HG02870 (cell line): ENCODE results near the gene AUTS2.

Experiments
- ATAC-seq: cut with Tn5 transposase; IDR thresholded peaks from one replicate; pipeline ENCODE4 v1.9.1; 2021; ENCODE audit warnings: mild to moderate bottlenecking, moderate library complexity; ENCODE audit not compliant: unreplicated experiment

Gene AUTS2

DNA sequence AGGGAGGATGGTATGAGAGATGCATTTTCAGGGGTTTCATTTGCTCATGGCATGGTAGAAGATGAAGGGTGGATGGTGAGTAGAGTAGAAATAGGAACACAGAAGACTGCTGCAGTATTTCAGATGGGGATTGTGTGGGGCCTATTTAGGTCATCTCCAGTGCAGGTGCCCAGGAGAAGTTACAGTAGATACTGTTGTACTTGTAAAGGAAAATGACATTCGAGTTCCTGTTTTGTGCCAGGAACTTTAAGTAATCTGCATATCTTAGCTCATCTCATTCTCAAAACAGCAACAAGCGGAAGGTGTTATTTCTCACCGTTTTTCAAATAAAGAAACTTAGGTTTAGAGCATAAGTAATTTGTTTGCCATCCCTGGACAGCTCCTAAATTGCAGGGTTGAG is 156.2 kb downstream of the AUTS2 start:
- no peak for ATAC-seq

DNA sequence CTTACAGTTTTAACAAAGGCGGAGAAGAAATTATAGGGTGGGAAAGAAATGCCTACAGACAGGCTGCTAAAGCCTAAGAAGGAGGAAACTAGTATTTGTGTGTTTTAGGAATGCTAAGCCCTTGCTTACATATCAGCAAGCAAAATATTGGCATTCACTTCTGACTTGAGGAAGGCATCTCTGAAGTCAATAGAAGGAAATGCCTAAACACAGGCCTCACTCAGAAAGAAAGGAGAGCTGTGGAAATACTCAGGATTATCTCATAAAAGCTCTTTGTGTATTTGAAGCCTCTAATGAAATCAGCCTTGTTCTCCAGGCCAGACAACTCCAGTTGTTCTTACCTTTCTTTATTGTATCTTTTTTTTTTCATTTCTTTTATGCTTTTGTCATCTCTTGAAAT is 158.0 kb downstream of the AUTS2 start:
- ATAC-seq, result no peak

DNA sequence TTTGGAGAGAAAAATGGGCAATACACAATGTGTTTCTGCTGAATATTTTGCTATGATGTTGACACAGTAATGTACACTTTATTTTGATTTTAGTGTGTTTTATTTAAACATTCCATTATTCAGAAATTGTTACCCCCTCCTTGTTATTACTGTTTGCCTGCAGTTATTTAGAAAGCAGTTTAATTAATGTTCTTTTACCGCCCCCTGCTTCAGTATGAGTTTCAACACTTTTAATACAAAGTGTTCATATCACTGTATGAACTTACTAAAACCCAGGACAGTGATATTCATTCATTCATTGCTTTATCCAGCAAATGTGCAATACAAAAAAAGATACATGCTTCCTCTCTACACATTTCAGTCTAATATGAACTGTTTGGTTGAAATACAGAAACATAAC is 159.3 kb downstream of the AUTS2 start:
- no peak for ATAC-seq

DNA sequence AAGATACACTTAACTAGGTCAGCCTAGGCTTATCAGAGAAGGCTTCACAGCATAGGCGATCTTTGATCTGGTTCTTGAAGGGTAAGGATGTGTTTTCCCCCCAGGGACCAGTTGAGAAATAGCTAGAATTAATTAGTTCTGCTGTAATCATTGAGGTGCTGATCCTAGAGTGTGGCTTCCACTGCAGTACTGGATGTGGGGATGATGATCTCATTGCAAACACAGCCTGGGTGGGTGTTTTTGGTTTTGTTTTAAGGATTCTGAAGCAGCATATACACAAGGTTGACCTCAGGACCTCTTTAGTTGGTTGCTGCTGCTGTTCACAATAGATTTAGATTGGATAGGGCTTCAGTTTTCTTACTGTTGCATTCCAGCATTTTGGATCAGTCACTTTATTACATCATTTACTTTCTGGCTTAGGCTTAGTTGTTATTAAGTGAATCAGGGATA is 159.7 kb downstream of the AUTS2 start:
- no peak for ATAC-seq

DNA sequence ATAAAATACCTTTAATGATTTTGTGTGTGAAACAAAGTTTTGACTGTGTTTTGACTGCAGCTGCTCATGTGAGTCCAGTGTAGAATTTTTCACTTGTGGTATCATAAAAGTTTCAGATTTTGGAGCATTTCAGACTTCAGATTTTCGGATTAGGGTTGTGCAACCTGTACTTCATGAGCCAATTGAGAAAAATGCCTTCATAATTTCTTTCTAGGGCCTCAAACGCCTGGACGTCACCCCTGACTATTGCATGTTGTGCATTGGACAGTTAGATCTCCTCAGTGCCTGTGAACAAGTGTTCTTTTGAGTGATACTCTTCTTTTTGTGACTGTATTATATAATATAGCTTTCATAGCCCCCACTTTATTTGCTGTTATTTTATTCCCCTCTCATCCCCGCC is 161.1 kb downstream of the AUTS2 start:
- no peak for ATAC-seq

DNA sequence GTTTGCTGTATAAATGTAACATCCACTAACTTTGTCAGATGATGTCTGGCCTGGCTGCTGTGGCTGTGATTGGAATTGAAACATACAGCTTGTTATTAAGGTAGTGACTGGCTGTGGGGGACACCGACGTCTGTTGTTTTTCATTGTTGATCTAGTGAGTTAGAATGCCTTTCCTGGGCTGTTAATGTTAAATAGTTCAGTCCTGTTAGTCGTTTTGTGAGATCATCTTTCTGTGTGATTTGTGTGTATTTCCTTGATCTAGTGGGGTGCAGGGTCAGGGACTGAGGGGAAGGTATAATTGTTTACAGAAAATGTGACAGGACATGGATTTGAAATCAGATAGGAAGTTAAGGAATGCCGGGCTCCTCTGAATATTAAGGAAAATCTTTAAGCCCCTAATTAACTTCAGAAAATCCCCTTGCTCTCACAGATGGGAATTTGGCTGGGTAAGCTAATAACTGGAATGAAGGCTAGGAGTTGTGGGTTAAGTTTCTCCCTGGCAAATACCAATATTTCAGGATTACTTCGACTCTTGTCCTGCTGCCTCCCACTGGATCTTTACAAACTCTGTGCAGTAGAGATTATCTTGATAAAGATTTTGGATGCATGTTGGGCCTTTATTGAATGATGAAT is 163.1 kb downstream of the AUTS2 start:
- ATAC-seq, result no peak

DNA sequence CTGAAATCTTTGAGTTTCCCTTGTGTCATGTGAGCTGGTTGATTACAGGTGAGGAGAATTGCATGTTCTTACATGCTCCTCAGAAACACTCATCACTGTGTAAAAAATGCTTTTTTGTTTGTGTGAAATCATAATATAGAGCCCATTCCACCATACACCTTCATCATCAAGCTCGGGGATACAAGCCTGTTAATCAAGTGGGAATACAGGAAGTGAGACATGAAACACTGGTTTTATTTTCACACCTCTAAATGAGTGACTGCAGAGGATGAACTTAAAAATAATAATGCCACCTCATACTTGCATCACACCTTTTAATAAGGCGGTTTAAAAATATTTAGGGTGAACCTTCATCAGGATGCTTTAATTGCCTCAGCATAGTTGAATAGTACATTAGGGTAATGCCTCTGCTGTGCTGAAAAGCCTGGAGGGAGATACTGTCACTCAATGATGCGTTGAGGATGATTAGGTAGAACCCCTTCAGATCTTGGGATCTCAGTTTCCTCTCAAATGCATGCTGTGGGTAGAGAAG is 164.6 kb downstream of the AUTS2 start:
- ATAC-seq, result no peak

DNA sequence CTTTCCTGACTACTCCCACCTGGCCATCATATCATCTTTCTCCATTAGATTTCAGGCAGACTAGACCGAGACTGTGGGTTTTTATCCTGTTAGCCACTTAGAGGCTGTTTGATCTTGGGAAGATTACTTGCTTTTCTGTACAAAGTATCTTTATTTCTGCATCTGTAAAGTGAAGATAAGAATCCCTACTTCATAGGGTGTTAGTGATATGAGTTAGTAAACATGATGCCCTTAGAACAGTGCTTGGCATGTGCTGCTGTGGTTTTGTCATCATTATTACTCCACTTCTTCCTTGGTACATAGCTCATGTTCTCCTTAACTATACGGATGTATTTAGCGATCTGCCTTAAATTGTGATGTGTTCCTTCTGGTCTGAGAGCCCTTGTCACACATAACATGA is 165.2 kb downstream of the AUTS2 start:
- ATAC-seq, result no peak

DNA sequence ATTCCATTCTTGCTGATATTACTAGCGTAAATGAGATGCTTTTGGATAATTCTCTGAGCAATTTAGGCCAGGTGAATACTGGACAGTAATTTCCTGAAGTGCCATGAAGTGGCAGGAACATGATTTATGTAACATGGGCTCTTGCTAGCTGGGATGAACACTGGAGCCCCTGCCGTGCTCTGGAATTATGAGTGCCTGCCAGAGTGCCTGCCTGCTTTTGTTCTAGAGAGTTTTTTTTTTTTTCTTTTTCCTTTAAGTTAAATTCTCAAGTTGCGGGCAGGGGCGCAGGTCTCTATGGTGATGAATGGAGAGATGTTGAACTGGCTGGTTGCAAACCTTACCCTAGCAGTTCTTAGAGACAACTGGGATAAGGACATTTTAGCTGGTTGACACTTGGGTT is 165.9 kb downstream of the AUTS2 start:
- ATAC-seq, result no peak

DNA sequence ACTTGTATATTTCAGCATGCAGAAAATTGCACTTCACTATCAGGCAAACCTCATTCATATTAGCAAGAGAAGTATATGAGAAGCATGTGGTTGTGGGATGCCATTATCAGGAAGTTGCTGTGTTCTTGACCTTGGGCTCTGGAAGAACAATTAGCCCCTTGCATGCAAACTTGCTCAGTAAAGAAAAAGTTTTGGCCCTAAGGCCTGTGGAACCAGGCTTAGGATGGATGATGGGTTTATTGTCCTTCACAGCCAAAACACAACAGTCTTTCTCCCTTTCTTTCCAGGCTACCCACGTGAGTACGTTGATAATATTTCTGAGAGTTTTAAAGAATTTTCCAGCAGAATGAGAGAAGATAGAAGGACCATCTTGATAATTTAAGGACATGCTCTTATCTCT is 166.4 kb downstream of the AUTS2 start:
- ATAC-seq, result no peak

DNA sequence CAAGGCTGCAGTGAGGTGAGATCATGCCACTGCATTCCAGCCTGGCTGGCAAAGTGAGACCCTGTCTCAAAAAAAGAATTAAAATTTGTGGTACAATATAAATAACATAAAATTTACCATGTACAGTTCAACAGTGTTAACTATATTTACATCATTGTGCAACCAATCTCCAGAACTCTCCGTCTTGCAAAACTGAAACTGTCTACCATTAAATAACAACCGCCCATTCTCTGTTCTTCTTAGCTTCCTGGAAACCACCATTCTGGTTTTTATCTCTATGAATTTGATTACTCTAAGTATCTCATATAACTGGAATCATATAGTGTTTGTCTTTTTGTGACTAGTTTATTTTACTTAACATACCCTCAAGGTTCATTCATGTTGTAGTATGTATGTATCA is 167.6 kb downstream of the AUTS2 start:
- no peak for ATAC-seq

DNA sequence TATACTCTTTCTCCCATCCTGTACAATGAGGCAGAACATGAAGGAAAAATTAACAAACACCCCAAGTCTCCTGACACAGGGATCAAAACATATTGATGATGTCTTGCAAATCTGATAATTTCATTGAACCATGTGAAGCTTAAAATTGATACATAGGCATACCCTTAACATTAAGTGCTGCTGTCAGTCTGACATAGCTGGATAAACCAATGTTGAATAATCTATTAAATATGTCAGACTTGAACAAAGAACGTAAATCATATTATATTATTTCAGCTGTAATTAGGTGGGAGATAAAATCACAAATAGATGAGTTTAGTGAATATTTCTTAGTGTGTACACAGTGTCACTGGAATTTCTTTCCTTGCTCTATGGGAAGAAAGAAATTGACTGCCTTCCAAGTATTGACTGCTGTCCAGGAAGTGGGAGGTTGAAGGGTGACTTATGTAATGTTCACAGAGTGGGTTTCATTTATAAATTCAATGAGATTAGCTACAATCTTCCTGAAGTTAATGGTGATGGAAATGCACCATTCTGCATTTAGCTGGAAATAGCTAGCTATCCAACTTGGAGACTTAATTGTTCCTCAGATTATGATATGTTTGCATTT is 170.8 kb downstream of the AUTS2 start:
- ATAC-seq, result no peak

DNA sequence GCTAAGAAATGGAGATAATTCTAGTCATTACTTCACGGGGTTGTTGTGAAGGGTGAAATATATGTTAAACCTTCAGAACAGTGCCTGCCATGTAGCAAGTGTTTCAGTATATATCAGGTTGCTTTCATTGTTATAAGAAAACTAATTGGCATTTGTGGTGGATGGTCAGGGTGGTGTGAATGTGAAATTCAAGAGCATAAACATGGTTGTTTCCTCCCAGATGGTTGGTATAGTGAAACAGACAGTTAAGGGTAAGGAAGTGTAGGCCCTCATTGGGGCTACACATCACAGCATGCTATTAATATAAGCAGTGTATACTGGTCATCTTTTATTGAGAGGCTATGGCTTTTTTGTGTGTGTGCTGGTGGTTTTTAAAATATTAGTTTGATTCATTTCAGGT is 171.6 kb downstream of the AUTS2 start:
- ATAC-seq, result no peak

DNA sequence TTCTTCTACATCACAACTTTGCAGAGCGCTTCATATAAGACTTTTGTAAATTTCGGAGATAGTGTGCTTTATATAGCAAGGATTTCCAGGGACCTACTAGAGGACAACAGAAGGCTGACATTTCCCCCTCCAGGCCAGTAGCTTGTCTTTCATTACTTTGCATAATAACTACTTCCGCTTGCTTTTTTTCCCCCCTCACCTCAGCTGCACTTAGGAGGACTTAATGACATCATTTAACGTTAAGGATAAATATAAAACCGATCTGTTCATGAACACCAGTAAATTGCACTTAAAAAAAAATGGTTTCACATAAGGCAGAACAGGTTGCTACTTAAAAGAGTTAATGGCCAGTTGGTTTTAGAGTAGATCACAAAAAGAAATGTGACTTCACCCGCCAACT is 172.3 kb downstream of the AUTS2 start:
- ATAC-seq, result no peak

DNA sequence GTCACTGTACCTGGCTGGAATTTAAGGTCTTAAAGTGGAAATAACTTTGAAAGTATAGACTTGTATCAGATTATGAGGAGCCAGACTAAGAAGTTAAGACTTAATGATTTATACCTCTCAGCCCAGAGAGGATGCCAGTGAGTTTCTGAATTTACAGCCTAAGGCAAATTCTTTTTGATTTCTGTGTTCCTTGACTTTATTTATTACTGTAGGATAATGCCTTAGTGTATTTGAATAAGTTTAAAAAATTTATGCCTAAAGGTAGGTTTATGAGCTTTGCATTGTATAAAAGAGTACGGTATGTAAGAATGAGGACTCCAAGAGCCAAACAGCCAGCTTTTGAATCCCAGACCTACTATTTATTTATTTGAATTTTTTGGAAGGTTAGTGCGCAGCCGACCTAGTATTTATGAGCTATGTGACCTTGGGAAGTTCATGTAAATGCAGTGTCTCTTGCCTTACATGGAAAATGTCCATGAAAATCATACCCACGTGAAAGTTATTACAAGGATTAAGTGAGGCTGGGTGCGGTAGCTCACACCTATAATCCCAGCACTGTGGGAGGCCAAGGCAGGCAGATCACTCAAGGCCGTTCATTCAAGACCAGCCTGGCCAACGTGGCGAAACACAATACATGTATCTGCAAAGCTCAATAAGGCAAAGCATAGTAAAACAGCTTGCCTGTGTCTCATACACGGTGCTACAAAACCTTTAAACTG is 174.6 kb downstream of the AUTS2 start:
- no peak for ATAC-seq

DNA sequence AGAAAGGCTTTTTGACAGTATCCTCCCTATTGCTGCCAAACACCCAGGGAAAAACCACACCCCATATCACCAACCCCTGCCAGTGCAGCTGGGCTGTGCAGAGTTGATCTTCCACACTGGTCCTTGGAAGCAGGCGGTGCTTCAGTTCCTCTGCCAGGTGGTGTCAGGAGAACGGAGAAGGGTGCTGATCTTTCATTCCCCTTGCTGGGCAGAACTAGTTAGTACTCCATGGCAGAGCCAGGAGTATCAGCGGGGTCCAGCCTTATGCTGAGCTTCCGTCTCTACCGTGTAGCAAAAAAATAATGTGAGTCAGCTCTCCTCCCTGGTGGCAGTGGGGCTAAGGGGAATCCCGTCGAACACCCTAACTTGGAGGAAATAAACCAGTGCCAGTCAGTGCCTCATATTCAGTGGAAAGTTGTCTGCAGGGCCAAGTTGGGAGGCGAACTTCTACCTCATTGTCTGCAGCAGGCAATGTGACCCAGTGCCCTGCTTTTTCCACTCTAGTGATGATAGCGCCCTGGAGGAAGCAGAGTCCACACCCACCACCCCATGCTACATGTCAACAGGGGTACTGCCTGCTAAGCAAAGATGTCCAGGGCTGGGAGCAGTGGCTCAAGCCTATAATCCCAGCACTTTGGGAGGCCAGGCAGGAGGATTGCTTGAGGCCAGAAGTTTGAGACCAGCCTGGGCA is 175.4 kb downstream of the AUTS2 start:
- ATAC-seq, result no peak

DNA sequence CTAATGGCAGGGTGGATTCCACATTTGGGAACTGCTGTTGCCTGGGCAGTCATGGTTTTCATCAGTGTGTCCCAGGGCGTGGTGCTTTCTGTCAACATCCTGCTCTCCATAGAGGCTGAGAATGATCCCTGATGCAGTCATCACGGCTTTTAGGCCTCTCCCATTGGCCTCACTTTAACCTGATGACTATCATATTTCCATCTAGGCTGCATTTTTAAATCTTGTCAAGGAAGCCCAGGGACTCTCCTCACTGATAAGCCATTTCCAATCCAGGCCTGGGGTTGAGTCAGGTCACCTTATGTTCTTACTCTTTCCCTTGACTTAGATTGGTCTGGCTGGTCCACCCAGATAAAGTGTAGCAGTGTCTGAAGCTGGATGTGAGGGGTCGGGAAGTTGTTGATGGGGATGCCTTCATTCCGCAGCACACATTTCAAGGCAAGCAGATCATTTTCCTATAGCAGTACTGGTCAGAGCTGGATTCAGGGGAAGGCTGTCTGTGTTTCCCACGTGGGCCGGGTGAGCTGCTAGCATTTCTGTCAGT is 177.0 kb downstream of the AUTS2 start:
- ATAC-seq, result no peak

DNA sequence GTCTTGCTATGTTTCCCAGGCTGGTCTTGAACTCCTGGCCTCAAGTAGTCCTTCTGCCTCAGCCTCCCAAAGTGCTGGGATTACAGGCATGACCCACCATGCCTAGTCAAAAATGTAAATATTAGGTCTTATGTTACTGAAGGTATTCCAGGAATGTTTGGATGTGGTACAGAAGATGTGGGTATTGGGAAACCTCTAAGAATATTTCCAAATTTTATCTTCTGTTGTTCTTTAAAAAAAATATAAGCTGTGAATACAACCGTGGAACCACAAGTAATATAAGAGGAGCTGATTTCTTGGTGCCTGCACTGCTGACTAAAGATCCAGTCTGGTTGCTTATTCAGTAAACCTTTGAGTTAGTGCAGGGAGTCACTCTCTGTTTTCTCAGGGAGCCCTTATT is 178.3 kb downstream of the AUTS2 start:
- ATAC-seq, result no peak

DNA sequence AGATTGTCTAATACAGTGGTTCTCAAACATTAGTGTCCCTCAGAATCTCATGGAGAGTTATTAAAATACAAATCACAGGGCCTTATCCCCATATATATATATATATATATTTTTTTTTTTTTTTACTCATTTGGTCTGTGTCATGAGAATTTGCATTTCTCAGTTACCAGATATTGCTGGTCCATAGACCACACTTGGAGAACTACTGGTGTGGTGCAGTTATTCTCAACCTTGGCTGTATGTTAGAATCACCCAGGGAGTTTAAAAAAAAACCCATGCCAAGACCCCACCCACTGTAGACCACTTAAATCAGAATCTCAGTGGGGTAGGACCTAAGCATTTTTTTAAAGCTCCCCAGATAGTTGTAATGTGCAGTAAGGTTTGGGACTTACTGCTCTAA is 179.9 kb downstream of the AUTS2 start:
- peak; percentile 58 for ATAC-seq

DNA sequence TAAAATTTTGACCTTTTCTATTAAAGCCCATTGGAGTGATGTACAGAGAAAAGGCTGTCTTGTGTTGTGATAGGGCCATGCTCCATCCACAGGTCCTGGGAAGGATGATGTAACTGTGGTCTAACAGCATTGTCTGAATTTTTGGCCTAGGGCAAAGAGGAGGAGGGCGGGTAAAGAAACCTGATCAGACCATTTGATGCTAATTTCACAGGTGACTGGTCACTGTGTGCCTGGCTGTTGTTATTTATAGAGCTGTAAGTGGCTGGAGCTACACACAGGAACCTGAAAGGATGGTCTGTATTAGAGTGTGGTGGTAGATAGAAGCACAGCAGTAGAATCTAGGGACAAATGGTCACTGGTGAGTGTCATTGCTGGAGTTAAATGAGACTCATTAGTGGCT is 182.1 kb downstream of the AUTS2 start:
- no peak for ATAC-seq

DNA sequence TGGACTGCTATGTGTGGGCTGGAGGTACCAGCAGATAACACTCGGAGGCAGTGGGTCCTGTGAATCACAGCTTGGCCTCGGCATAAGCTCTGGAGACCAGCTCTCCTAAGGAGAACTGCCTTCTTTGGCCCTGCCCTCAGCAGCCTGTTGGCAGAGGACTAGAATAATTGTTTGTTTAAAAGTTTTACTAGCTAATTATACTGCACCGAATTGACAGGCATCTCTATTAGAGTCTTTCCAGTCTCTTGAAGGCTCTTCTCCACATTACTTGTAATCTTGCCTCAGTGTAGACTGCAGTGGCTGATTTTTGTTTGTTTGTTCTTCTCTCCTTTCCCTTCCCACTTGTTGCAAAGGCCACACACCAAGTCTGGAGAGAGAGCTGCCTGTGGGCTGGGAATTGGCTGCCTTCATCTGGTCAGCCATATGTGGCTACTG is 183.2 kb downstream of the AUTS2 start:
- ATAC-seq, result no peak
